GM13977 (cell line): ENCODE measurements around the gene NXPH3.

Experiments
- DNase-seq: peaks from one replicate; pipeline ENCODE4 v3.0.0; 2012; ENCODE audit warnings: low spot score
- in situ Hi-C: fragments of 300-500 bp; cut with MboI; formaldehyde crosslinking; loops from one replicate; pipeline ENCODE4 v1.12.0; 2022; ENCODE audit warnings: low sequenced_read_pairs, low pct_unique_long_range_greater_than_20kb, mixed read lengths, inconsistent platforms; ENCODE audit not compliant: unreplicated experiment
- TF ChIP-seq, protein P1 (sequence below): IDR thresholded peaks from 2 replicates; pipeline ENCODE4 v1.5.1; 2012; ENCODE audit warnings: mild to moderate bottlenecking, control low read depth; ENCODE audit not compliant: insufficient read depth; ENCODE audit errors: extremely low read depth, missing control alignments

NXPH3 gene

GRCh38 chr17:49574945-49575678 is 559 bp upstream of the NXPH3 start:
- in situ Hi-C loops, result loop anchor here (5.0 to 25.0 kb wide), 3 partner anchors 127 to 412 kb away; partner anchors contain the start of genes DLX3 and TAC4
- no peak for DNase-seq
- TF ChIP-seq, protein P1, sequence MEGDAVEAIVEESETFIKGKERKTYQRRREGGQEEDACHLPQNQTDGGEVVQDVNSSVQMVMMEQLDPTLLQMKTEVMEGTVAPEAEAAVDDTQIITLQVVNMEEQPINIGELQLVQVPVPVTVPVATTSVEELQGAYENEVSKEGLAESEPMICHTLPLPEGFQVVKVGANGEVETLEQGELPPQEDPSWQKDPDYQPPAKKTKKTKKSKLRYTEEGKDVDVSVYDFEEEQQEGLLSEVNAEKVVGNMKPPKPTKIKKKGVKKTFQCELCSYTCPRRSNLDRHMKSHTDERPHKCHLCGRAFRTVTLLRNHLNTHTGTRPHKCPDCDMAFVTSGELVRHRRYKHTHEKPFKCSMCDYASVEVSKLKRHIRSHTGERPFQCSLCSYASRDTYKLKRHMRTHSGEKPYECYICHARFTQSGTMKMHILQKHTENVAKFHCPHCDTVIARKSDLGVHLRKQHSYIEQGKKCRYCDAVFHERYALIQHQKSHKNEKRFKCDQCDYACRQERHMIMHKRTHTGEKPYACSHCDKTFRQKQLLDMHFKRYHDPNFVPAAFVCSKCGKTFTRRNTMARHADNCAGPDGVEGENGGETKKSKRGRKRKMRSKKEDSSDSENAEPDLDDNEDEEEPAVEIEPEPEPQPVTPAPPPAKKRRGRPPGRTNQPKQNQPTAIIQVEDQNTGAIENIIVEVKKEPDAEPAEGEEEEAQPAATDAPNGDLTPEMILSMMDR, result no peak

DNA sequence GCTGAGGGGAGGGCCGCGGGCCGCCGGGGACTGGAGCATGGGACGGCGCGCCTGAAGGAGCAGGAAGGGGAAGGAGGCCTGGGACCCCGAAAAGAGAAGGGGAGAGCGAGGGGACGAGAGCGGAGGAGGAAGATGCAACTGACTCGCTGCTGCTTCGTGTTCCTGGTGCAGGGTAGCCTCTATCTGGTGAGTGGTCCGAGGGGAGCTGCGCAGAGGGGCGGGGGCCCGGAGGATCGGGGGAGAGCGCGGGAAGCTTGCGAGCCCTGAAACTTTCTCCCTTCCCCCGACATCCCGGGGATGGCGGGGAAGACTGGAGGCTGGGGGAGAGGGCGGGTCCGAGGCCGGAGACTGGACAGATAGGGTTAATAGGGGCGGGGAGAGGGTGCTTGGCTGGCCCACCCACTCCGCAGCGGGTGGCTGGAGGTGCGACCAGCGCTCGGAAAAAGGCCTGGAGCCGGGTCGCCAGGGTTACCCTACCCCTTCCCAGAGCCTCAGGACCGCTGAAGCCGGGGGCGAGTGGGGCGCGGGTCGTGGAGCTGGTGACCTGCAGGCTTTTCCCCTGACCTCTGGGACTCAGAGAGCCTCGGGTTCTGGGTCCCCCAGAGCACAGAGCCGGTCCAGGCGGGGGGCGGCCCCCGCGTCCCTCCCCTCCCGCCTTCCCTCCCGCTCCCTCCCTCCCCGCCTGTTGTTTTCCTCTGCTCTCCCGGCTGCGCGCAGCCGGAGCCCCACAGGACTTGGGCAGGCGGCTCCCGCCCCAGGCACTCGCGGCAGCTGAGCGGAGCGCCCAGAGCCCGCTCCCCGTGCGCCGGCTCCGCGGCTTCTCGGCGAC is 631 bp downstream of the NXPH3 start:
- DNase-seq, result peak; percentile 62
- TF ChIP-seq, protein P1, result no peak
- in situ Hi-C loops, result no loop called here

GRCh38 chr17:49576917-49577649 is 1.4 kb downstream of the NXPH3 start:
- TF ChIP-seq, protein P1, result no peak
- DNase-seq, result no peak
- in situ Hi-C loops, result no loop called here

DNA sequence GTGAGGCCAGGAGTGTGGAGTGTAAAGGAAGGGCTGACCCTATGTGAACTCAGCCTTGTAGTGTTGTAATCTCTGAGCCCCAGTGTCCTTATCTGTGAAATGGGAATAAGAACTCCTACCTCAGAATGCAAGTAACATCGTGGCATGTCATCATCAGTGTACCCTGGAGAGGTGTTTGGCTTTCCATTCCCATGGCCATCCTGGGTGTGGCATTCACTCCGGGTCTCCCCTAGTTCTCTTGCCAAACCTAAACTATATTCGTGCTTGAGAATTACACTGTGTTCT is 1.9 kb downstream of the NXPH3 start:
- in situ Hi-C loops, result no loop called here
- TF ChIP-seq, protein P1, result no peak

DNA sequence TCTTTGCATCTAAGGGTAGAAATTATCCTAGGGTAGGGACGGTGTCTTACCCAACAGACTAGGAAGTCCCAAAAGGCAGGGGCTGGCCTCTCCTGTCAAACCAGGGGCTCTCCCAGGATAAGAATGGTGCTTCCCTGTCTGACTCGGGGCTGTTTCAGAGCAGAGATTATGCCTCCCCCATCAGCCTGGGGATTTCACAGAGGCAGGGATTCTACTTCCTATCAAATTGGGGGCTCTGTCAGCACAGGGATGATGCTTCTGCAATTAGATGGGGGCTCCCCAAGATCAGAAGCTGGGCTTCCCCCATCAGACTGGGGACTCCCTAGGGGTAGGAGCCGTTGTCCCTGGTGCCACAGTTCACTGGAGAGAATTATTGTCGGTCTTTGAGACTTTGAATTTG is 2.3 kb downstream of the NXPH3 start:
- TF ChIP-seq, protein P1, result no peak
- DNase-seq, result peak; percentile 83
- in situ Hi-C loops, result no loop called here

More for the DNA sequence above, 1.9 kb downstream of the NXPH3 start:
- DNase-seq, result no peak

DNA sequence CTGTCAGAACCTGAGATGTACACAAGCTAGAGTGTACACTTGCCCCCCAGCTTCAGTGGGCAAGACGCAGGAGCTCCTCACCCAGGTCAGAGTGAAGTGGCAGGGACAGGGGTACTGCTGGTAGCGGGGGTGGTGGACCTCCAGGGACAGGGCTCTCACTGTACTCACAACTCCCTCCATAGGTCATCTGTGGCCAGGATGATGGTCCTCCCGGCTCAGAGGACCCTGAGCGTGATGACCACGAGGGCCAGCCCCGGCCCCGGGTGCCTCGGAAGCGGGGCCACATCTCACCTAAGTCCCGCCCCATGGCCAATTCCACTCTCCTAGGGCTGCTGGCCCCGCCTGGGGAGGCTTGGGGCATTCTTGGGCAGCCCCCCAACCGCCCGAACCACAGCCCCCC is 2.7 kb downstream of the NXPH3 start:
- DNase-seq, result no peak
- in situ Hi-C loops, result no loop called here
- TF ChIP-seq, protein P1, result no peak
